ENCODE measurements around the gene SLCO1B1. TPM values are rescaled to one million over a fixed set of nuclear protein-coding genes. Genes with fewer than 3 reads are reported as not detected.
"Not testable (repeated sequence)": the region's sequence is repeated elsewhere in the genome, so short reads cannot be mapped to it uniquely, and the experiment has no call there.

SLCO1B1 gene
- total RNA-seq, 1 donor, result not detected

DNA sequence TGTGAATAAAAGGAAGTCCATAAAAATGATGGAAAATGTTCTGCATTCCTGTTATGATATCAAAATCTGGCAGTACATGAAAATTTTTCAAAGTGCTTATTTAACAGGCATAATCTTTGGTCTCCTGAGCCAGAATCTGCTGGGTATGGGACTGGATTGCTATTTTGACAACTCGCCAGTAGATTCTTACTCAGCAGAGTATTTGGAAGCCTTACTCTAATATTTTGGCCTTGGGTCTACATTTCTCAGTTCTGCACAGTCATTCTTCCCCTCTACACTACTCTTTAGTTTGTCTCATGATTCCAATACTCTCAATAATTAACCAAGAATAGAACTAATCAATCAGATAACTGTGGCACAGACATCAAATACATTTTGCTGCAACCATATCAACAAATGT, 1.1 kb upstream of the SLCO1B1 start:
- no peak for DNase-seq (ENCODE audit: low read depth)
- no peak overlapping the region for H3K4me3 ChIP-seq (ENCODE audit: low read depth, low read length)
- TF ChIP-seq, protein P1, sequence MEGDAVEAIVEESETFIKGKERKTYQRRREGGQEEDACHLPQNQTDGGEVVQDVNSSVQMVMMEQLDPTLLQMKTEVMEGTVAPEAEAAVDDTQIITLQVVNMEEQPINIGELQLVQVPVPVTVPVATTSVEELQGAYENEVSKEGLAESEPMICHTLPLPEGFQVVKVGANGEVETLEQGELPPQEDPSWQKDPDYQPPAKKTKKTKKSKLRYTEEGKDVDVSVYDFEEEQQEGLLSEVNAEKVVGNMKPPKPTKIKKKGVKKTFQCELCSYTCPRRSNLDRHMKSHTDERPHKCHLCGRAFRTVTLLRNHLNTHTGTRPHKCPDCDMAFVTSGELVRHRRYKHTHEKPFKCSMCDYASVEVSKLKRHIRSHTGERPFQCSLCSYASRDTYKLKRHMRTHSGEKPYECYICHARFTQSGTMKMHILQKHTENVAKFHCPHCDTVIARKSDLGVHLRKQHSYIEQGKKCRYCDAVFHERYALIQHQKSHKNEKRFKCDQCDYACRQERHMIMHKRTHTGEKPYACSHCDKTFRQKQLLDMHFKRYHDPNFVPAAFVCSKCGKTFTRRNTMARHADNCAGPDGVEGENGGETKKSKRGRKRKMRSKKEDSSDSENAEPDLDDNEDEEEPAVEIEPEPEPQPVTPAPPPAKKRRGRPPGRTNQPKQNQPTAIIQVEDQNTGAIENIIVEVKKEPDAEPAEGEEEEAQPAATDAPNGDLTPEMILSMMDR (IDR thresholded peaks at IDR 0.05; ENCODE audit: insufficient read depth, low read depth, low read length), result no peak

DNA sequence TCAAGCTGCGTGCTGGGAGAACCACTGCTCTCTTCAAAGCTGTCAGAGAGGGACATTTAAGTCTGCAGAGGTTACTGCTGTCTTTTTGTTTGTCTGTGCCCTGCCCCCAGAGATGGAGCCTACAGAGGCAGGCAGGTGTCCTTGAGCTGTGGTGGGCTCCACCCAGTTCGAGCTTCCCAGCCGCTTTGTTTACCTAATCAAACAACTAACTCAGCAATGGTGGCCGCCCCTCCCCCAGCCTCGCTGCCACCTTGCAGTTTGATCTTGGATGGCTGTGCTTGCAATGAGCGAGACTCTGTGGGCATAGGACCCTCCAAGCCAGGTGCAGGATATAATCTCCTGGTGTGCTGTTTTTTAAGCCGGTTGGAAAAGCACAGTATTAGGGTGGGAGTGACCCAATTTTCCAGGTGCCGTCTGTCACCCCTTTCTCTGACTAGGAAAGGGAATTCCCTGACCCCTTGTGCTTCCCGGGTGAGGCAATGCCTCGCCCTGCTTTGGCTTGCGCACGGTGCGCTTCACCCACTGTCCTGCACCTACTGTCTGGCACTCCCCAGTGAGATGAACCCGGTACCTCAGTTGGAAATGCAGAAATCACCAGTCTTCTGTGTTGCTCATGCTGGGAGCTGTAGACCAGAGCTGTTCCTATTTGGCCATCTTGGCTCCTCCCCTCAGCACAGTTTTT, 6.5 kb downstream of the SLCO1B1 start:
- not testable (repeated sequence) for DNase-seq (ENCODE audit: low read depth); H3K4me3 ChIP-seq (ENCODE audit: low read depth, low read length)

GRCh38 chr12:21138016-21138415, 7.0 kb downstream of the SLCO1B1 start:
- DNase-seq (ENCODE audit: low read depth), result no peak
- TF ChIP-seq, protein P1 (IDR thresholded peaks at IDR 0.05; ENCODE audit: insufficient read depth, low read depth, low read length), result no peak
- no peak overlapping the region for H3K4me3 ChIP-seq (ENCODE audit: low read depth, low read length)

- TF ChIP-seq, protein P1 (IDR thresholded peaks at IDR 0.05; ENCODE audit: insufficient read depth, low read depth, low read length), result no peak
- H3K4me3 ChIP-seq (ENCODE audit: low read depth, low read length), result no peak overlapping the region
- no peak for DNase-seq (ENCODE audit: low read depth)
Observed at GRCh38 chr12:21144309-21144708, 13.3 kb downstream of the SLCO1B1 start.

- H3K4me3 ChIP-seq (ENCODE audit: low read depth, low read length); DNase-seq (ENCODE audit: low read depth): not testable (repeated sequence)
Observed at GRCh38 chr12:21149861-21150260, 18.9 kb downstream of the SLCO1B1 start.

DNA sequence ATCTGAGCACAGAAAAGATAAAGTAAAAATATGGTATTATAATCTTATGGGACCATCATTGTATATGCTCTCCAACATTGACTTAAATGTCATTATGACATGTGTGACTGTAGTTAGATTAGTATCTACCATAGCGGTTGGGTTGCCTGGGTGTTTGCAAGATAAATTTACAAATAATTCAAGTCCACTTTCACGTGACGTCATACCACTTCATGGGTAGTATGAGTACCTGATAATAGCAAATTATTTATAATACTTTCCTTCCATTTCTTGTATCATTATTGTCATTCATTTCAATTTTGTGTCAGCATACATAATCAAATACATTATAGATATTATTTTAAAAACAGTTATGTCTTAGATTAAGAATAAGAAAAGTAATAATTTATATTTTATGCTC, 20.2 kb downstream of the SLCO1B1 start:
- TF ChIP-seq, protein P1 (IDR thresholded peaks at IDR 0.05; ENCODE audit: insufficient read depth, low read depth, low read length), result no peak
- no peak overlapping the region for H3K4me3 ChIP-seq (ENCODE audit: low read depth, low read length)
- no peak for DNase-seq (ENCODE audit: low read depth)

DNA sequence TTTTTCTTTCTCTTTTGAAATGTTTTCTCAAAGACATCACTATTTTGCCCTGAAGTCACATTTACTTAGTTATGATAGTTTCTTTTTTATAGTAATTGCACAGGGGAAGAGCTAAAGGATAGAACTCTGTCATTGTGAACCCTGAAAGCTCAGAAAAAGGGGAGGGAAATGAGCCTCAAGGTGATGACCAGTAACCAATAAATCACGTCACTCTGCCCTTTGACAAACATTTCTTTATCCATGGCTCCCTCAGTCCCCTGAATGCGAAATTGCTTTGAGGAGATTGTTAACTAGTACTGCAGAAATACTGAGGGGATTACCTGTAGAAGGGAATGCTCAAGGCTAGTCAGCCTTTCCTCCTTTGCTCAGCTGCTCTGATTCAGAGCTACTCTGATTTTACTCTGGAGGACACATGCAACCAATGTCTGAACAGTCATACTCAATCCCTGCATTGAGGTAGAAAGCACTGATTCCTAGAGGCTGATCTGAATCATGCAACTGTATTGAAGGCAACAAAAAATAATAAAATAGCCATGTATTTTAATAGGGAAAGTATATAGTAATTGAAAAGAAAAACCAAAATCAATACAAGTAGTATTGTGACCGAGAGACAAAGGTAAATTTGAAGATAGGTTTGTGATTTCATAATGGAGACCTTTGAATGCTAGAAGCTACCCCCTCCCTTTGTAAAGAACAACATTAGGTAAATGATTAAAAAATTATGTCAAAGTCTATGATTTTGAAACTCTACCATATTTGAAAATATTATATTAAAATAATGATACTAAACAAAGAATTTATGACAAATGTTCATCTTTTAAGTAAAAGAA, 24.7 kb downstream of the SLCO1B1 start:
- TF ChIP-seq, protein P1 (IDR thresholded peaks at IDR 0.05; ENCODE audit: insufficient read depth, low read depth, low read length), result no peak
- no peak for DNase-seq (ENCODE audit: low read depth)
- no peak overlapping the region for H3K4me3 ChIP-seq (ENCODE audit: low read depth, low read length)
